KMS-11 (cell line): ENCODE results near the gene SWT1.

Source experiments
- H2AFZ ChIP-seq: fragments of 200-600 bp; sonication (generic); 2 replicates; pipeline ENCODE4 v1.6.1; 2016; ENCODE audit warnings: antibody characterized with exemption, mixed run types, low read depth
- H3K27ac ChIP-seq: fragments of 200-600 bp; sonication (generic); 2 replicates; pipeline ENCODE4 v1.6.1; 2016; ENCODE audit warnings: mild to moderate bottlenecking, mixed run types
- H3K27me3 ChIP-seq: fragments of 200-600 bp; sonication (generic); 2 replicates; pipeline ENCODE4 v1.6.1; 2017; ENCODE audit warnings: mild to moderate bottlenecking, low read depth, mixed run types, moderate library complexity; ENCODE audit not compliant: insufficient read depth
- H3K36me3 ChIP-seq: fragments of 200-600 bp; sonication (generic); 2 replicates; pipeline ENCODE4 v1.6.1; 2017; ENCODE audit warnings: mild to moderate bottlenecking, mixed run types; ENCODE audit not compliant: insufficient read depth
- H3K4me1 ChIP-seq: fragments of 200-600 bp; sonication (generic); 2 replicates; pipeline ENCODE4 v1.6.1; 2016; ENCODE audit warnings: mild to moderate bottlenecking, low read depth, mixed run types; ENCODE audit not compliant: poor library complexity, severe bottlenecking
- H3K4me2 ChIP-seq: fragments of 200-600 bp; sonication (generic); 2 replicates; pipeline ENCODE4 v1.7.0; 2016; ENCODE audit warnings: mild to moderate bottlenecking, mixed run types
- H3K4me3 ChIP-seq: fragments of 200-600 bp; sonication (generic); IDR thresholded peaks from 2 replicates; pipeline ENCODE4 v1.6.1; 2017; ENCODE audit warnings: low read depth, low read length, mixed read lengths; ENCODE audit not compliant: insufficient read depth
- H3K79me2 ChIP-seq: fragments of 200-600 bp; sonication (generic); 2 replicates; pipeline ENCODE4 v1.6.1; 2016; ENCODE audit warnings: low read depth, mixed run types; ENCODE audit not compliant: insufficient read depth
- H3K9ac ChIP-seq: fragments of 200-600 bp; sonication (generic); 2 replicates; pipeline ENCODE4 v1.6.1; 2016; ENCODE audit warnings: mild to moderate bottlenecking, mixed run types
- H4K20me1 ChIP-seq: fragments of 200-600 bp; sonication (generic); 2 replicates; pipeline ENCODE4 v1.6.1; 2016; ENCODE audit warnings: mild to moderate bottlenecking, mixed run types; ENCODE audit not compliant: insufficient read depth
- TF ChIP-seq, protein P1 (sequence below): fragments of 200-600 bp; sonication (generic); conservative IDR thresholded peaks from 2 replicates; pipeline ENCODE4 v1.6.1; 2017; ENCODE audit warnings: low read depth, mild to moderate bottlenecking, antibody characterized with exemption, low read length, moderate library complexity, mixed read lengths

The SWT1 gene

DNA sequence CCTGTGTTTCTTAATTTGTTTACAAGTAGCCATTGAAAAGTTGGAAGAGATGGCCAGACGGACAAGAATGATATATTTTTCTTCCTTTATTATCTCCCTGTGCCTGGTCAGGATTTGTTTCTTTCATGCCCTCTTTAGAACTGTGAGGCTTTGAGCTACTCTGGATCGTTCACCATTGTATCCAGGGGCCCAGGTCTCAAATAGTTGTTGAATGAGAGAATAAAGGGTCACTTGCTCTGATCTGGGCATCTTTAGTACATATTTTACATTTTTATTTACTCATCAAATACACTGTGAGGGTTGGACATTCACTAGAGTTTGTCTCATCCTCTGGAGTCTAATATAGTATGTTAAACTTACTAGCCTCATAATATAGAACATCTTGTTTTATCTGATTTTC lies 111.4 kb downstream of the SWT1 start:
- Histone ChIP-seq H2AFZ (no peak overlapping the region), H3K27ac (no peak overlapping the region), H3K9ac (no peak overlapping the region), H4K20me1 (no peaks in the 10 kb centered on the region), H3K27me3 (no peaks in the 10 kb centered on the region), H3K36me3 (0 out of 2 replicates have a peak, but pooled peaks cover 3% of the 10 kb centered on the region), H3K4me2 (no peak overlapping the region), H3K79me2 (no peaks in the 10 kb centered on the region), H3K4me1 (no peaks in the 10 kb centered on the region), H3K4me3 (no peak overlapping the region)
- TF ChIP-seq, protein P1, sequence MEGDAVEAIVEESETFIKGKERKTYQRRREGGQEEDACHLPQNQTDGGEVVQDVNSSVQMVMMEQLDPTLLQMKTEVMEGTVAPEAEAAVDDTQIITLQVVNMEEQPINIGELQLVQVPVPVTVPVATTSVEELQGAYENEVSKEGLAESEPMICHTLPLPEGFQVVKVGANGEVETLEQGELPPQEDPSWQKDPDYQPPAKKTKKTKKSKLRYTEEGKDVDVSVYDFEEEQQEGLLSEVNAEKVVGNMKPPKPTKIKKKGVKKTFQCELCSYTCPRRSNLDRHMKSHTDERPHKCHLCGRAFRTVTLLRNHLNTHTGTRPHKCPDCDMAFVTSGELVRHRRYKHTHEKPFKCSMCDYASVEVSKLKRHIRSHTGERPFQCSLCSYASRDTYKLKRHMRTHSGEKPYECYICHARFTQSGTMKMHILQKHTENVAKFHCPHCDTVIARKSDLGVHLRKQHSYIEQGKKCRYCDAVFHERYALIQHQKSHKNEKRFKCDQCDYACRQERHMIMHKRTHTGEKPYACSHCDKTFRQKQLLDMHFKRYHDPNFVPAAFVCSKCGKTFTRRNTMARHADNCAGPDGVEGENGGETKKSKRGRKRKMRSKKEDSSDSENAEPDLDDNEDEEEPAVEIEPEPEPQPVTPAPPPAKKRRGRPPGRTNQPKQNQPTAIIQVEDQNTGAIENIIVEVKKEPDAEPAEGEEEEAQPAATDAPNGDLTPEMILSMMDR, result no peak

DNA sequence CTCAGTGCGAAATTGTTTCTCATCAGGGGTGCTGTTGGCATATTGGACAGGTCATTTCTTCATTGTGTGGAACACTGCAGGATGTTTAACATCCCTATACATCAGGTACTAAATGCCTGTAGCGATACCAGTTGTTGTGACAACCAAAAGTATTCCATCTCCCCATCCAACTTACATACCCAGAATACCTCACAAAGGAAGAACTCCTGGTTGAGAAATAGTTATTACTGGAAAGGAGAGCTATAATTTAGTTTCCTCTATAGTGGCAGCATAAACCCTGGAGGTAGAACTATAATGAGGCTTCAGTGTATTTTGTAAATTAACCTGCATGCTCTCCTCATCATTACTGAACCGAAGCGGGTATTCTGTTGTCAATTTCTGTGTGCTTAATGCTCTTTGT lies 115.0 kb downstream of the SWT1 start:
- Histone ChIP-seq H3K27ac (no peak overlapping the region), H3K27me3 (no peaks in the 10 kb centered on the region), H3K4me1 (no peaks in the 10 kb centered on the region), H3K79me2 (no peaks in the 10 kb centered on the region), H2AFZ (no peak overlapping the region), H3K36me3 (0 out of 2 replicates have a peak, but pooled peaks cover 3% of the 10 kb centered on the region), H3K4me2 (no peak overlapping the region), H4K20me1 (no peaks in the 10 kb centered on the region), H3K9ac (no peak overlapping the region), H3K4me3 (no peak overlapping the region)
- TF ChIP-seq, protein P1, result no peak

DNA sequence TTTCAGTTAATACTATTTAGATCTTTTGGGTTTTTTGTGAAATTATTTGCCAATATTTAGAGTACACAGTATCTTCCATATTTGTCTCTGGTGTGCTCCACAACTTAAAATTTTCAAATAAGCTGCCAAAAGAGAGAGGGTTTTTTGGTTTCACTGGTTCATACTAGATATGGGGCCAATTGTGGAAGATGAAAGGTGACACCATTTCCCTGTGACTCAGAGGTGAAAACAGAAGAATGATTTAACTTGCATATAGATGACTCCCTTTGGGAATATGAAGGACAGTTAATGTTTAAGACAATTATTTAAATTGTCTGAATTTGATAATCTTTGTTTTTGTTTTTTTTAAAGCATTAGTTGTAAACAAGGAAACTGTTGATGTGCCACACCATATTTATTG lies 122.6 kb downstream of the SWT1 start:
- no peaks in the 10 kb centered on the region for H4K20me1 ChIP-seq
- no peaks in the 10 kb centered on the region for H3K4me1 ChIP-seq
- no peak overlapping the region for H3K9ac ChIP-seq
- H3K4me2 ChIP-seq, result no peak overlapping the region
- no peak overlapping the region for H3K4me3 ChIP-seq
- H3K27ac ChIP-seq, result no peak overlapping the region
- H3K27me3 ChIP-seq, result no peaks in the 10 kb centered on the region
- TF ChIP-seq, protein P1, result no peak
- no peaks in the 10 kb centered on the region for H3K36me3 ChIP-seq
- no peaks in the 10 kb centered on the region for H3K79me2 ChIP-seq
- no peak overlapping the region for H2AFZ ChIP-seq

DNA sequence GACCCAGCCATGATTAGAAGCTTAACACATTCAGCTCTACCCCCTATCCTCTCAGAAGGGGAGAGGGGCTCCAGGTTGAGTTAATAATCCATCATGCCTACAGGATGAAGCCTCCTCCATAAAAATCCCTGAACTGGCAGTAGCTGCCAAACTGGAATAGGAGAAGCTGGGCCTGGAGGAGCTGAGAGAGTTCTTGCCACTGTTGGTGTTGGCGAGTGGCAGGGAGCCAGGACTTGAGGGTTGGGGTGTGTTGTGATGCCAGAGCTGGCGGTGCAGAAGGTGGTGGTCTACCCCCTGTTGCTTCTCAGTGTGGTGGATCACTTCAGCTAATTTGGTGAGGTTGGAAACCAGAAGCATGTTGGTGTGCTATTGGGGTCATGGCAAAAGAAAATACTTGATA lies 123.6 kb downstream of the SWT1 start:
- Histone ChIP-seq H3K4me2 (no peak overlapping the region), H3K79me2 (no peaks in the 10 kb centered on the region), H4K20me1 (no peaks in the 10 kb centered on the region), H3K36me3 (no peaks in the 10 kb centered on the region), H3K4me1 (no peaks in the 10 kb centered on the region), H3K4me3 (no peak overlapping the region), H3K27ac (no peak overlapping the region), H3K9ac (no peak overlapping the region), H3K27me3 (no peaks in the 10 kb centered on the region), H2AFZ (no peak overlapping the region)
- TF ChIP-seq, protein P1, result no peak
